Liver (tissue), 9 donors: ENCODE results near the gene EP300. TPM values are rescaled to one million over a fixed set of nuclear protein-coding genes. Genes with fewer than 3 reads are reported as not detected.

ENCODE experiments used
- DNase-seq: peaks from one replicate; pipeline ENCODE4 v3.0.0-alpha.2; 2017; ENCODE audit warnings: low spot score
- H3K27ac ChIP-seq, 2 donors: one replicate each; pipeline ENCODE4 v1.7.0; 2013; ENCODE audit warnings: inconsistent platforms in 2 of 2, low read length in 2 of 2, control low read depth in 1 of 2, low read depth in 1 of 2, mild to moderate bottlenecking in 1 of 2
- H3K27me3 ChIP-seq, 4 donors: one replicate each; pipeline versions ENCODE4 v1.6.1 to v1.7.0; 2013; ENCODE audit warnings: low read length in 3 of 4, inconsistent platforms in 1 of 4, mild to moderate bottlenecking in 1 of 4, moderate library complexity in 1 of 4; ENCODE audit not compliant: control insufficient read depth in 4 of 4, insufficient read depth in 4 of 4
- H3K36me3 ChIP-seq, 4 donors: one replicate each; pipeline versions ENCODE4 v1.6.1 to v1.7.0; 2013; ENCODE audit warnings: low read length in 3 of 4, mild to moderate bottlenecking in 3 of 4, low read depth in 1 of 4, moderate library complexity in 1 of 4; ENCODE audit not compliant: control insufficient read depth in 4 of 4, insufficient read depth in 3 of 4
- H3K4me1 ChIP-seq, 4 donors: one replicate each; pipeline versions ENCODE4 v1.6.1 to v1.7.0; 2013; ENCODE audit warnings: low read length in 3 of 4, mild to moderate bottlenecking in 3 of 4, moderate library complexity in 1 of 4; ENCODE audit not compliant: control insufficient read depth in 4 of 4, insufficient read depth in 4 of 4
- H3K4me3 ChIP-seq, 3 donors: one replicate each; pipeline versions ENCODE4 v1.6.1 to v1.7.0; 2013; ENCODE audit warnings: low read length in 3 of 3, control low read depth in 1 of 3, low read depth in 1 of 3, mild to moderate bottlenecking in 1 of 3
- H3K9ac ChIP-seq, 2 donors: one replicate each; pipeline ENCODE4 v1.7.0; 2013; ENCODE audit warnings: low read length in 2 of 2, mild to moderate bottlenecking in 2 of 2, moderate library complexity in 2 of 2, control low read depth in 1 of 2, low read depth in 1 of 2
- H3K9me3 ChIP-seq, 4 donors: one replicate each; pipeline versions ENCODE4 v1.6.1 to v1.7.0; 2013; ENCODE audit warnings: low read length in 3 of 4; ENCODE audit not compliant: control insufficient read depth in 4 of 4
- ATF3 ChIP-seq: IDR thresholded peaks from 2 replicates; pipeline ENCODE4 v1.6.1; 2016; ENCODE audit warnings: antibody characterized with exemption
- CTCF ChIP-seq: fragments of 150-350 bp; IDR thresholded peaks from 2 replicates; pipeline ENCODE4 v1.5.1; 2017; ENCODE audit warnings: improper control_type of control experiment, low read depth, low read length; ENCODE audit not compliant: missing input control
- EGR1 ChIP-seq, 2 donors: IDR thresholded peaks; 2 replicates each; pipeline ENCODE4 v1.6.1; 2016 to 2018; ENCODE audit warnings: antibody characterized with exemption in 2 of 2, low read depth in 2 of 2
- FOXA2 ChIP-seq: IDR thresholded peaks from 2 replicates; pipeline ENCODE4 v1.6.1; 2016; ENCODE audit warnings: antibody characterized with exemption
- HNF4A ChIP-seq, 2 donors: conservative IDR thresholded peaks; 2 replicates each; pipeline ENCODE4 v1.6.1; 2016; ENCODE audit warnings: antibody characterized with exemption in 2 of 2, mild to moderate bottlenecking in 2 of 2
- JUND ChIP-seq, 2 donors: IDR thresholded peaks; 2 replicates each; pipeline ENCODE4 v1.6.1; 2016; ENCODE audit warnings: antibody characterized with exemption in 2 of 2
- MAX ChIP-seq: IDR thresholded peaks from 2 replicates; pipeline ENCODE4 v1.6.1; 2016; ENCODE audit warnings: antibody characterized with exemption
- RAD21 ChIP-seq, 2 donors: IDR thresholded peaks; 2 replicates each; pipeline ENCODE4 v1.6.1; 2016; ENCODE audit warnings: antibody characterized with exemption in 2 of 2, mild to moderate bottlenecking in 2 of 2
- REST ChIP-seq: IDR thresholded peaks from 2 replicates; pipeline ENCODE4 v1.6.1; 2016; ENCODE audit warnings: antibody characterized with exemption, mild to moderate bottlenecking
- SP1 ChIP-seq: IDR thresholded peaks from 2 replicates; pipeline ENCODE4 v1.6.1; 2018; ENCODE audit warnings: antibody characterized with exemption, mild to moderate bottlenecking
- TAF1 ChIP-seq: conservative IDR thresholded peaks from 2 replicates; pipeline ENCODE4 v1.6.1; 2016; ENCODE audit warnings: antibody characterized with exemption, mild to moderate bottlenecking
- ZBTB33 ChIP-seq: IDR thresholded peaks from 2 replicates; pipeline ENCODE4 v1.6.1; 2016; ENCODE audit warnings: antibody characterized with exemption
- WGBS: extraction: QIAGEN DNeasy Blood & Tissue Kit; methylation state at CpG from one replicate; pipeline ENCODE4 v1.1.7; 2013; 5-methylcytosine and 5-hydroxymethylcytosine counted together
- polyA plus RNA-seq, 2 donors: library from polyadenylated mRNA; stranded (reverse) in 1 of 2; unstranded in 1 of 2; fragments of 200-250 nt in 1 of 2; fragments of >200 nt in 1 of 2; fragmentation: Nextera tagmentation in 1 of 2; extraction: Ambion mirVana in 1 of 2; gene quantifications; one replicate each; pipeline versions ENCODE4 v1.2.1 to v1.2.3, GENCODE V29; 2013 to 2015
- total RNA-seq, 2 donors: library from RNA; depleted of rRNA; stranded (reverse); fragments of >200 nt; gene quantifications; one replicate each; pipeline ENCODE4 v1.2.3, GENCODE V29; 2014
- donor health status: healthy.
- donor health status: healthy.
- donor health status: healthy.
- donor health status: healthy.
- donor health status: healthy.

EP300 gene
- total and polyA plus RNA-seq, 4 donors, result 6.9 to 95.5 (median 31.9) TPM

GRCh38 chr22:41191467-41191866 is 99.1 kb downstream of the EP300 start:
- Histone ChIP-seq H3K4me1 (peaks cover 0 to 6% (median 4%) of the 10 kb centered on the region in 4 donors), H3K4me3 (no peak overlapping the region), H3K27me3 (no peaks in the 10 kb centered on the region), H3K27ac (no peak overlapping the region), H3K9me3 (no peaks in the 10 kb centered on the region), H3K36me3 (peaks cover 0 to 6% (median 3%) of the 10 kb centered on the region in 4 donors), H3K9ac (no peak overlapping the region)
- no peak for DNase-seq
- TF ChIP-seq MAX, result no peak
- no peak for TF ChIP-seq EGR1 (IDR thresholded peaks at IDR 0.05; ENCODE audit: low read depth in 2 of 2)
- no peak for TF ChIP-seq JUND (IDR thresholded peaks at IDR 0.05)
- no peak for TF ChIP-seq ZBTB33
- WGBS, result 70% methylated on average over 2 of the region's 2 CpGs

GRCh38 chr22:41193829-41194228 is 101.4 kb downstream of the EP300 start:
- Histone ChIP-seq H3K4me1 (peaks cover 6 to 24% (median 18%) of the 10 kb centered on the region in 4 donors), H3K9me3 (no peaks in the 10 kb centered on the region), H3K27ac (no peak overlapping the region), H3K27me3 (no peaks in the 10 kb centered on the region), H3K36me3 (peaks cover 0 to 6% (median 3%) of the 10 kb centered on the region in 4 donors), H3K4me3 (no peak overlapping the region), H3K9ac (no peak overlapping the region)
- 96% methylated on average over 6 of the region's 6 CpGs for WGBS
- DNase-seq, result no peak
- TF ChIP-seq TAF1 (no peak), FOXA2 (no peak), SP1 (no peak), ATF3 (no peak)

- H3K27me3 ChIP-seq, result no peaks in the 10 kb centered on the region
- WGBS, result under 1% methylated on average over 91 of the region's 91 CpGs
- peak overlapping the region; percentile 68 to 97 (median 86) for H3K4me3 ChIP-seq
- H3K4me1 ChIP-seq, result peaks cover 6 to 24% (median 18%) of the 10 kb centered on the region in 4 donors
- peak; percentile 87 for DNase-seq
- H3K9ac ChIP-seq, result peak overlapping the region; percentile 61 to 79
- peaks cover 0 to 6% (median 3%) of the 10 kb centered on the region in 4 donors for H3K36me3 ChIP-seq
- no peaks in the 10 kb centered on the region for H3K9me3 ChIP-seq
- peak overlapping the region; percentile 74 to 75 for H3K27ac ChIP-seq
- TF ChIP-seq RAD21 (IDR thresholded peaks at IDR 0.05) (no peak), HNF4A (conservative IDR thresholded peaks at IDR 0.05) (peak; percentile 65 to 76), FOXA2 (no peak), REST (peak; percentile 82), TAF1 (no peak), CTCF (no peak)
Measured at GRCh38 chr22:41197038-41197972, 104.9 kb downstream of the EP300 start.
